Measurements from ENCODE around the gene GGCT.
"Not testable (repeated sequence)": the region's sequence is repeated elsewhere in the genome, so short reads cannot be mapped to it uniquely, and the experiment has no call there.

GGCT gene

DNA sequence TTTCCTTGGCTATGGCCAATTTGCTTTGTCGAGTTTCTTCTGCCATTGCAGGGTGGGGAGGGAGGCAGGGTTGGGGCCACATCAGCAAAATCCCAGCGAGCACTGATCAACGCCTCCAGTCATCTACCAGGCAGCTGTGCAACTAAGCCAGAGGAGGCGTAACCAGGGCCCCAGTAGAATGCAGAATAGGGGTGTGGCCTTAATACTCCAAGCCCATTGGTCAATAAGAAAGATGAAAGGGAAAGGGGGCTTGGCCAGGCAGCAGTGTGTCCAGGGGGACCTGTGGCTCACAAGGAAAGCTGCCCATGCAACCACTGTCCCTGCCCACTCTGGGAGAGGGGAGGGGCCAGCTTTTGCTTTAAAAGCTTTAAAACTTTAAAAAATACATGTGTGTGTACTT, 21.5 kb upstream of the GGCT start:
- FAIRE-seq (no peak), DNase-seq (ENCODE audit: insufficient read length, low spot score) (no peak)
- TF ChIP-seq POLR2A (IDR thresholded peaks at IDR 0.05; ENCODE audit: low read depth, low read length) = no peak

- DNase-seq (ENCODE audit: insufficient read length, low spot score) (no peak), FAIRE-seq (no peak)
- TF ChIP-seq POLR2A (IDR thresholded peaks at IDR 0.05; ENCODE audit: low read depth, low read length) = no peak
Observed at GRCh38 chr7:30525429-30525828, 20.8 kb upstream of the GGCT start.

DNA sequence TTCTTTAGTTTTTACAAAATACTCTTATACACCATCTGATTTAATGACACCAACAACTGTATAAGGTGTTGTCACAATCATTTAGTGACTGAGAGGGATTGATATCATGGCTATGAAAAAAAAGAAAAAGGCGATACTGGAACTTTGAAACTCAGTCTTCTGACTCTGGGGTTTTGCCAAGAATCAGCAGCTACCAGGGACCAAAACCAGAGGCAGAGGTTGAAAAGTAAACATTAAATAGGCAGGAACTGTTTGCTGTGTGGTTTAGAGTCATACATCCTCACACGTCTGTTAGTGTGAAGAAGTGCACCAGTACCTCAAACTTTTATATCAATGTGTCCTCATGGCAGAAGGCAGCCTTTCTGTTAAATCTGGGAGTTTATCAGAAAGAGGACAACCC, 19.9 kb upstream of the GGCT start:
- no peak for FAIRE-seq
- no peak for DNase-seq (ENCODE audit: insufficient read length, low spot score)
- TF ChIP-seq POLR2A (IDR thresholded peaks at IDR 0.05; ENCODE audit: low read depth, low read length) = no peak

DNA sequence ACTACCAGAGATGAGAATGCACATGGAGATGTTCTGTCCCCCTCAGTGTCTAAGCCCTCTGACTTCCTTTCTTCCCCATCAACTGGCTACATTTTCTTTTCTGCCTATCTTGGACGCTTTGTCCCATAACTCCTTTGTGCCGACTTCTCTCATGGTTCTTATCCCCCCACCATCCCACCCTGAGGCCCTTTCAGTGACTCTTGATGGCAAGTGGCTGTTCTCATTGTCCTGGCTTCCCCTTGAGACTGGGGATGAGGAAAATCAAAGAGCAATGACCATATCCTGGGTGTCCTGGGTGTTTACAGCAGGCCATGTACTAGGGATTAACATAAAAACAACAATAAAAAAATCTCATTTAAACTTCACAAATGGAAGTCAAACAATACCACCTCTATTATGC, 18.8 kb upstream of the GGCT start:
- FAIRE-seq = no peak
- TF ChIP-seq POLR2A (IDR thresholded peaks at IDR 0.05; ENCODE audit: low read depth, low read length) = no peak
- no peak for DNase-seq (ENCODE audit: insufficient read length, low spot score)

GRCh38 chr7:30522159-30522558, 17.5 kb upstream of the GGCT start:
- FAIRE-seq = no peak
- TF ChIP-seq POLR2A (IDR thresholded peaks at IDR 0.05; ENCODE audit: low read depth, low read length) = no peak
- no peak for DNase-seq (ENCODE audit: insufficient read length, low spot score)

GRCh38 chr7:30521532-30521931, 16.9 kb upstream of the GGCT start:
- no peak for FAIRE-seq
- TF ChIP-seq POLR2A (IDR thresholded peaks at IDR 0.05; ENCODE audit: low read depth, low read length) = no peak
- no peak for DNase-seq (ENCODE audit: insufficient read length, low spot score)

- FAIRE-seq = no peak
Observed at GRCh38 chr7:30519122-30519521, 14.5 kb upstream of the GGCT start.

GRCh38 chr7:30515761-30516160, 11.1 kb upstream of the GGCT start:
- no peak for DNase-seq (ENCODE audit: insufficient read length, low spot score)
- TF ChIP-seq POLR2A (IDR thresholded peaks at IDR 0.05; ENCODE audit: low read depth, low read length) = no peak
- FAIRE-seq = peak; percentile 57

More at GRCh38 chr7:30519122-30519521, 14.5 kb upstream of the GGCT start:
- DNase-seq (ENCODE audit: insufficient read length, low spot score) = no peak
- TF ChIP-seq POLR2A (IDR thresholded peaks at IDR 0.05; ENCODE audit: low read depth, low read length) = no peak

- no peak for TF ChIP-seq POLR2A (IDR thresholded peaks at IDR 0.05; ENCODE audit: low read depth, low read length)
- FAIRE-seq (no peak), DNase-seq (ENCODE audit: insufficient read length, low spot score) (no peak)
Observed at GRCh38 chr7:30514776-30515175, 10.1 kb upstream of the GGCT start.

DNA sequence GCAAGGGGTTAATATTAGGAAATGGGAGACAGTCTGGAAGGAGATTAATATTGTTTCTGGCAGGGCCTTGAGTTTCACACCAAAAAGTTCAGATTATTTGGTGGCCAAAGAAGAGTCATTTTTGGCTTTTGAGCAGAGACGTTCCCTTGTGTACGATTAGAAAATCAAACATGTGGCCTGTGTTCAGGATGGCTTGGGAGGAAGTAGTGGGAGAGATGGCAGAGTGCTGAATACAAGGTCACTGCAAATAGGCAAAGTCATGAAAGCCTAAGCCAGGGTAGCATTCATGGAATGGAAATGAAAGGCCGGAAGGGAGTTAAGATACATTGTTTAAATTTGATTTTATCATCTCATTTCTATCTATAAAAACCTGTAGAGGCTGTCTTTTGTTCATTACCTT, 9.5 kb upstream of the GGCT start:
- TF ChIP-seq POLR2A (IDR thresholded peaks at IDR 0.05; ENCODE audit: low read depth, low read length) = no peak
- DNase-seq (ENCODE audit: insufficient read length, low spot score) = no peak
- FAIRE-seq = no peak

DNA sequence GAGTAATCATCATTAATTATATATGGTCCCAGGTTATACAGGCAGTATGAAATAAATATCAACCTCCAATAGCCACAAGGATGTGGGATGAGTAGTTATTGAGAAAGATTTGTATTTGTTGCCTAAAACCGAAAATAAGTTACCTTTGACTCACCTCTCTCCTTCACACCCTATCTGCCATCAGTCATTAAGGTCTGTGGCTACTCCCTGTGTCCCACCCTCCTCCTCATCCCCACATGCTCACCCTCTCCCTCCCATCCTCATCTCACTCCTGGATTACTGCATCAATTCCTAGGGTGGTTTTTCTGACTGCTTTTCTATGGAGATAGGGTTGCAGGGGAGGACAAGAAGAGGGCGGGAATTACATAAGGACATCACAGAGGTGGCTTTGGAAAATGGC, 9.1 kb upstream of the GGCT start:
- TF ChIP-seq POLR2A (IDR thresholded peaks at IDR 0.05; ENCODE audit: low read depth, low read length) = no peak
- DNase-seq (ENCODE audit: insufficient read length, low spot score) (no peak), FAIRE-seq (no peak)

DNA sequence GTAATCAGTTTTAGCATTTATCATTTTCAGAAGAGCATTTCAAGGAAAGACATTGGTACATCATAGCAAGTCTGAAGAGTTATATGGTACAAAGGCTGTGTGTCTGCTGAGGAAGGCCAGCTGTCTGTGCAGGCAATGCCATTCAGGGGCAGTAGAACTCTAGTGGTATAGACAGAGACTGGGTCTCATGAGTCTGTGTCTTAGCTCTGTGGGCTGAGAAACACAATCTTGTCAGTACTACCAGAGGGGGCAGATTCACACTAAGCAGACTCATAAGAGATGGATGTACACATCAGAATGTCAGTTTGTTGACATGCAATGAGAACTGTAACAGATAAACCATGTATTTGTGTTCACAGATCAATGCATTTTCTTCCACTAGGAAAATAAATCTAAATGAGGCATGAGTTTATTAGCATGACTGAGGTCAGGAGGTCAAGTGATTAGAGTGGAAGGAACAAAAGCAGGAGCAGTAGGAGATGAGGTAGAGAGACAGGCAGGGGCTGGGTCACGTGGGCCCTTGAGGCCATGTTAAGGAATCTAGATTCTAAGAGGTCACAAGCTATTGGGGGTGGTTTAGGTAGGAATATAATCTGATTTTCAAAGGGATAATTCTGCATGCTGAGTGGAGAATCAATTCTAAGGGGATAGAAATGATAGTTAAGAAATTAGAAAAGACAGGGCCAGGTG, 7.5 kb upstream of the GGCT start:
- TF ChIP-seq POLR2A (IDR thresholded peaks at IDR 0.05; ENCODE audit: low read depth, low read length) = no peak
- FAIRE-seq (peak; percentile 78), DNase-seq (ENCODE audit: insufficient read length, low spot score) (no peak)

- FAIRE-seq (no peak), DNase-seq (ENCODE audit: insufficient read length, low spot score) (no peak)
- no peak for TF ChIP-seq POLR2A (IDR thresholded peaks at IDR 0.05; ENCODE audit: low read depth, low read length)
Observed at GRCh38 chr7:30511494-30511893, 6.9 kb upstream of the GGCT start.

DNA sequence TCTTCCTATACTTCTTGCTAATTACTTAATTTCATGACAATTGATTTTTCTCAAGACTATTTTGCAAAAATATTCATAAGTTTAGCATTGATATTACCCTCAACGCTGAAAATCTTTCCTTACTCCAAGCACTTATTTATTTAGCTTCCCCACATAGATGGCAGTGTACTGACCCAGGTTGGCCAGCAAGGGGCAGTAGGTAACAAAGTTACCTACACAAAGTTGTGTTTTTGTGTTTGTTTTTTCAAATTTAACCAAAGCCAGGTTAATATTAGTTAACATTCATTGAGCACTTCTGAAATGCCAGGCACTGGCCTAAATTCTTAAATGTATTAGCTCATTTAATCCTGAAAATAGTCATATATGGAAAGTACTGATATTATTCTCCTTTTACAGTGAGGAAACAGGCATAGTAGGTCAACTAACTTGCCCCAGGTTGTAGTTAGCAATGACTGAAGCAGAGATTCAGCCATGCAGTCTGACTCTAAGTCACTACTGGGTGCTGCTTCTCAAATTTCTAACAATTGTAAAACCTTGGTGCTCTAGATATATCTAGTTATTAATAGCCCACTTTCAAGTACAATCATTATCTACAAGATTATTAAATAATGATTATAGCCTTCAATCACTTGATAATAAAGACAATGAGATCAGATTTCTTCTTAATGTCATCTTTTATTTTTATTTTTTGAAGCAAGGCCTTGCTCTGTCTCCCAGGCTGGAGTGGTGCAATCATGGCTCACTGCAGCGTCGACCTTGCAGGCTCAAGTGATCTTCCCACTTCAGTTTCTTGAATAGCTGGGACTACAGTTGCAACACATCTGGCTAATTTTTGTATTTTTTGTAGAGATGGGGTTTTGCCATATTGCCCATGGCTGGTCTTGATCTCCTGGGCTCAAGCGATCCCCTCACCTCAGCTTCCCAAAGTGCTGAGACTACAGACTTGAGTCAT, 5.8 kb upstream of the GGCT start:
- TF ChIP-seq POLR2A (IDR thresholded peaks at IDR 0.05; ENCODE audit: low read depth, low read length) = no peak
- FAIRE-seq (peak; percentile 81), DNase-seq (ENCODE audit: insufficient read length, low spot score) (no peak)

DNA sequence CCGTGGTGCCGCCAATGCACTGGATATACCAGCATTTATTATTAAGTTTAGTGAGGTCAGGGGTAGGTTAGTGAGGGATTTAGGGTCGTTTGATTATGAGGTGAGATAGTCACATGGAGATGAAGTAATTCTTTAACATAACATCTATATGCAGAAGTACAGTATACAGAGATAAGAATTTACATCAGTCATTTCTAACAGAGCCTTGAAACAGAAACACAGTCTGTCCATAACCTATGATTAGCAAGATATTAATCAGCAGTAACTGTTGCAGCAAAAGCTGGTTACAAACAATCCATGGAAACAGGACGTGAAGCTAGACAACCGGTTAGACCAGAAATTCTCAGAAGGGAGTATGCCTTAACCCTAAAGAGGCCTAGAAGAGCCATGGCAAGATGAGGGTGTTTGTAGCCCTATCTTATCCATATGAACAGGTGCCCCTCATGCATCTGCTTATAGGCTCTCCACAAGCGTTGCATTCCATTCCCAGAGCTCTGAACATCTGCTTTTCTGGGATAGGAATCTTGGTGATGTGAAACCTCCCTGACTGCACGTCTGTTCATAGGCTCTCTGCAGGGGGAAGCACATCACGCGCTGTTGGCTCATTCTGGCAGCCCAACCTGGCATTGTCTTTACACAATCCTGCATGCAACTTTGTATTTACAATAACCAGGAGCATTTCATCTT, 4.7 kb upstream of the GGCT start:
- not testable (repeated sequence) for DNase-seq (ENCODE audit: insufficient read length, low spot score); FAIRE-seq

DNA sequence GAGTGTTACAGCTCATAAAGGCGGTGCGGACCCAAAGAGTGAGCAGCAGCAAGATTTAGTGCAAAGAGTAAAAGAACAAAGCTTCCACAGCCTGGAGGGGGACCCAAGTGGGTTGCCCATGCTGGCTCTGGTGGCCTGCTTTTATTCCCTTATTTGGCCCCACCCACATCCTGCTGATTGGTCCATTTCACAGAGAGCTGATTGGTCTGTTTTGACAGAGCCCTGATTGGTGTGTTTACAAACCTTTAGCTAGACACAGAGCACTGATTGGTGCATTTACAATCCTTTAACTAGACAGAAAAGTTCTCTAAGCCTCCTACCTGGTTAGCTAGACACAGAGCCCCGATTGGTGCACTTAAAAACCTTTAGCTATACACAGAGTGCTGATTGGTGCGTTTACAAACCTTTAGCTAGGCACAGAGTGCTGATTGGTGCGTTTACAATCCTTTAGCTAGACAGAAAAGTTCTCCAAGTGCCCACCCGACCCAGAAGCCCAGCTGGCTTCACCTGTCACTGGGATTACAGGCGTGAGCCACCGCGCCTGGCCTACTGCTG, 2.8 kb upstream of the GGCT start:
- FAIRE-seq = not testable (repeated sequence)

More for the DNA sequence above, 2.8 kb upstream of the GGCT start:
- DNase-seq (ENCODE audit: insufficient read length, low spot score) = not testable (repeated sequence)

Data from H54 (cell line).